Gastroesophageal sphincter (tissue), 4 donors: Measurements from ENCODE around the gene ST6GALNAC3. TPM values are rescaled to one million over a fixed set of nuclear protein-coding genes. Genes with fewer than 3 reads are reported as not detected.

Source experiments
- ATAC-seq: fragments of 150-250 bp; one replicate; pipeline ENCODE4 v1.9.1; 2016; ENCODE audit warnings: mild to moderate bottlenecking, moderate library complexity
- H3K27ac ChIP-seq, 4 donors: fragments of 200-600 bp; sonication (generic) in 3 of 4; 1 replicate in 3 of 4; 2 replicates in 1 of 4; pipeline ENCODE4 v1.5.1; 2016 to 2019
- H3K27me3 ChIP-seq: fragments of 200-600 bp; sonication (generic); one replicate; pipeline ENCODE4 v1.5.1; 2019
- H3K36me3 ChIP-seq, 2 donors: fragments of 200-600 bp; sonication (generic); one replicate each; pipeline ENCODE4 v1.5.1; 2019; ENCODE audit warnings: control low read depth in 1 of 2
- H3K4me1 ChIP-seq, 3 donors: fragments of 200-600 bp; sonication (generic); 1 replicate in 2 of 3; 2 replicates in 1 of 3; pipeline ENCODE4 v1.5.1; 2016 to 2019; ENCODE audit warnings: control low read depth in 2 of 3
- H3K4me3 ChIP-seq, 2 donors: fragments of 200-600 bp; sonication (generic); one replicate each; pipeline ENCODE4 v1.5.1; 2019; ENCODE audit warnings: mild to moderate bottlenecking in 1 of 2, moderate library complexity in 1 of 2
- H3K9me3 ChIP-seq, 3 donors: fragments of 200-600 bp; sonication (generic); one replicate each; pipeline ENCODE4 v1.5.1; 2017 to 2019; ENCODE audit warnings: control low read depth in 2 of 3
- CTCF ChIP-seq, 4 experiments: fragments of 200-600 bp in 2 of 4; fragments of 450-650 bp in 2 of 4; sonication (generic) in 1 of 4; IDR thresholded peaks; one replicate each; pipeline ENCODE4 v1.5.1; 2017 to 2019; ENCODE audit warnings: antibody characterized with exemption in 4 of 4, mild to moderate bottlenecking in 2 of 4, moderate library complexity in 2 of 4
- EP300 ChIP-seq: sonication (generic); formaldehyde crosslinking; IDR thresholded peaks from one replicate; pipeline ENCODE4 v1.6.1; 2017; ENCODE audit warnings: antibody characterized with exemption, mild to moderate bottlenecking
- POLR2A ChIP-seq, 2 donors: fragments of 450-650 bp; IDR thresholded peaks; one replicate each; pipeline ENCODE4 v1.6.1; 2017; ENCODE audit warnings: antibody characterized with exemption in 2 of 2, mild to moderate bottlenecking in 2 of 2, moderate library complexity in 1 of 2
- POLR2AphosphoS5 ChIP-seq: sonication (generic); formaldehyde crosslinking; IDR thresholded peaks from one replicate; pipeline ENCODE4 v1.6.1; 2017; ENCODE audit warnings: antibody characterized with exemption
- WGBS, 2 donors: methylation state at CpG; one replicate each; pipeline ENCODE4 v1.1.5; 2018; ENCODE audit warnings: low coverage in 1 of 2; 5-methylcytosine and 5-hydroxymethylcytosine counted together
- total RNA-seq, 4 donors: library from RNA; depleted of rRNA; stranded (reverse); fragments of >200 nt; gene quantifications; one replicate each; pipeline ENCODE4 v1.1.0, GENCODE V29; 2016

Gene ST6GALNAC3
- total RNA-seq, 4 donors from 2014 or later: 2.8 to 10.6 (median 3.3) TPM

GRCh38 chr1:76511558-76512179 lies 437.1 kb downstream of the ST6GALNAC3 start:
- 11 to 37% methylated on average over 5 of the region's 5 CpGs for WGBS, 2 donors
- no peak for ATAC-seq
- H3K4me3 ChIP-seq: no peak overlapping the region
- no peaks in the 10 kb centered on the region for H3K9me3 ChIP-seq
- H3K4me1 ChIP-seq: peaks cover 0 to 9% (median 0%) of the 10 kb centered on the region in 3 donors
- no peak for TF ChIP-seq POLR2A (IDR thresholded peaks at IDR 0.05)
- no peak for TF ChIP-seq POLR2AphosphoS5
- TF ChIP-seq EP300: no peak
- no peak for TF ChIP-seq CTCF (IDR thresholded peaks at IDR 0.05)
- H3K36me3 ChIP-seq: no peaks in the 10 kb centered on the region
- no peaks in the 10 kb centered on the region for H3K27me3 ChIP-seq
- H3K27ac ChIP-seq: no peak overlapping the region

DNA sequence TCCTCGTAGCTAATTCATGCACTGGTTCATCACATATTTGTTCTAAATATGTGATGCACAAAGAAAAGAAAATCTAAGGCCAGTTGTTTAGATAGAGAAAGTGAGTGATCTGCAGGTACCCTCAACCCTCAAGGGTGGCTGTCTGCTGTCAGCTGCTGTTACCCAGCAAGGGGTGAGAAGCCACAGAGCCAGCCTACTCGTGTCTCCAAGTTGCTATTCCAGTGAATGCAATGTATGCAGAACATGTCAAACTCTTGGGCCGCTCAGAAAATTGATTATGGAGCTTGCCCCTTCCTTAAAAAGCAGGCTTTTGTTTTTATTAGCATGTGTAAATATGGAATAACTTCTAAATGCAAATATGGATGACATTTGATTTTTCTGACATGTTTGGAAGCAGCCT lies 456.4 kb downstream of the ST6GALNAC3 start:
- no peak for ATAC-seq
- no peaks in the 10 kb centered on the region for H3K9me3 ChIP-seq
- no peaks in the 10 kb centered on the region for H3K4me1 ChIP-seq
- H3K36me3 ChIP-seq: no peaks in the 10 kb centered on the region
- TF ChIP-seq POLR2AphosphoS5 (no peak), POLR2A (IDR thresholded peaks at IDR 0.05) (no peak), EP300 (no peak), CTCF (IDR thresholded peaks at IDR 0.05) (no peak)
- no peak overlapping the region for H3K4me3 ChIP-seq
- H3K27me3 ChIP-seq: no peaks in the 10 kb centered on the region
- WGBS, 2 donors: 84 to 85% methylated on average over 3 of the region's 3 CpGs
- H3K27ac ChIP-seq: no peak overlapping the region

DNA sequence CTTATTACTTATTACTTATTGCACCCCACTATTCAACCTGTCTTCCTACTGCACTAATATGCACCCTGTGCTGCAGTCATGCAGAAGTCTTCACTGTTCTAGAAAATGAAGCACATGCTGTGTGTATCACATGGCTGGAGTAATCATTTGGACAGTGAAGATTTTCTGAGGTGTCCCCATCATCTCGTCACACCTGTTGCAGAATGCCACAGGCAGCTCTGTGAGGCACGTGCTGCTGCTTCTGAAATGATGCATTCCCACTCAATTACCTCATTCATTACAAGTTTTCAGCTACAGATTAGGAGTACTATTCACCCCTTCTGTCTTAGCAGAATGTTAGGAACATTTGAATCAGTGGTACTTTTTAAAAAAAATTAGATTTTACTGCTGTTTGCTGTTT lies 467.1 kb downstream of the ST6GALNAC3 start:
- Histone ChIP-seq H3K4me3 (no peak overlapping the region), H3K27me3 (no peaks in the 10 kb centered on the region), H3K27ac (no peak overlapping the region), H3K36me3 (no peaks in the 10 kb centered on the region), H3K9me3 (no peaks in the 10 kb centered on the region), H3K4me1 (no peaks in the 10 kb centered on the region)
- no peak for ATAC-seq
- TF ChIP-seq CTCF (IDR thresholded peaks at IDR 0.05) (no peak), EP300 (no peak), POLR2A (IDR thresholded peaks at IDR 0.05) (no peak), POLR2AphosphoS5 (no peak)
- 45 to 71% methylated on average over 2 of the region's 2 CpGs for WGBS, 2 donors

DNA sequence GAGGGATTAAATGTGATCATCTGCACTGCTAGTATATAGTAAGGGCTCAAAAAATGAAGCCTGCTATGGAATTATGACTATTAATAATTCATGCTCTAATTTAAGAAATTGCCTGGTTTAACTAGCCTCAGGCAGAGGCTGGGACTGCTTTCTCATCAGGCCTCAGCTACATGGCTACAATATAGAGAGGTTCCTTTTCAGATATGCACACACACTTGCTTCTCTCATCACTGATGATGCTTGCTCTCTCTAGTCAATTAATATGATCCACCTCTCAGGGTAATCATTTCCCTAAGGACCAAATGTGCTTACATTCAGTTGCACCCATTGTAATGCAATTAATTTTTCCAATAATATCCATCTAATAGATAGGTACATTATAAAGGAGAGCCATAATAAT lies 467.8 kb downstream of the ST6GALNAC3 start:
- TF ChIP-seq POLR2AphosphoS5 (no peak), CTCF (IDR thresholded peaks at IDR 0.05) (no peak), POLR2A (IDR thresholded peaks at IDR 0.05) (no peak), EP300 (no peak)
- H3K9me3 ChIP-seq: no peaks in the 10 kb centered on the region
- H3K27me3 ChIP-seq: no peaks in the 10 kb centered on the region
- H3K36me3 ChIP-seq: no peaks in the 10 kb centered on the region
- no peak overlapping the region for H3K4me3 ChIP-seq
- H3K4me1 ChIP-seq: no peaks in the 10 kb centered on the region
- ATAC-seq: no peak
- H3K27ac ChIP-seq: no peak overlapping the region

GRCh38 chr1:76543495-76543894 lies 468.9 kb downstream of the ST6GALNAC3 start:
- no peak for ATAC-seq
- WGBS, 2 donors: 91 to 93% methylated on average over 3 of the region's 3 CpGs
- H3K27ac ChIP-seq: no peak overlapping the region
- H3K27me3 ChIP-seq: no peaks in the 10 kb centered on the region
- no peaks in the 10 kb centered on the region for H3K4me1 ChIP-seq
- H3K9me3 ChIP-seq: no peaks in the 10 kb centered on the region
- TF ChIP-seq POLR2AphosphoS5 (no peak), CTCF (IDR thresholded peaks at IDR 0.05) (no peak), EP300 (no peak), POLR2A (IDR thresholded peaks at IDR 0.05) (no peak)
- H3K36me3 ChIP-seq: no peaks in the 10 kb centered on the region
- H3K4me3 ChIP-seq: no peak overlapping the region
